ENCODE data around the gene TAAR2. TPM values are rescaled to one million over a fixed set of nuclear protein-coding genes. Genes with fewer than 3 reads are reported as not detected.
A peak's percentile ranks its signal among the peaks of the same experiment; 100 is the strongest.

Gene TAAR2
- total RNA-seq = not detected
- polyA plus RNA-seq = not detected
- long read RNA-seq, donor 1 = 0 reads
- long read RNA-seq, donor 2 = 0 reads

DNA sequence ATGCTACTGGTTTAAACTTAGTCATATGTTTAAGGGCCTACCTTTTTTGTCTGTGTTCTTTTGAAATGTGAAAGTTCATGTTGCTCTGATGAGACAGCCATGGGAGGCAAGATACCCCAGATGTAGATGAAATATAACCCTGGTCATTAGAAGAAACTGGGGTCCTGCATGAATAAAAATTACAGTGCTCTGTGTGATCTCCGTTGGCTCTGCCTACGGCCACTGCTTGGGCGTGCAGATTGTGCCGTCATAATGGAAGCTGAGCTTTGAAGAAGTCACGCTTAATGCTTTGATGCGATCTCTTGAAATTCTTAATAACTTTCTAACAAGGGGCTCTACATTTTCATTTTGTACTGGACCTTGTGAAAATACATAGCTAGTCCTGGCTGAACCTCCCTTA lies at the start of gene TAAR2:
TAAR2 (minus strand) TSS at position 101 of the 400 bp plus-strand sequence; CDS start at position 101, 0 bp downstream.
- no peaks in the 10 kb centered on the region for H3K4me1 ChIP-seq
- H3K36me3 ChIP-seq (ENCODE audit: insufficient read depth in 1 of 2, low read depth in 1 of 2) = no peaks in the 10 kb centered on the region
- no peak for DNase-seq
- H3K27me3 ChIP-seq (ENCODE audit: insufficient read depth in 3 of 3, low read length in 2 of 3) = no peaks in the 10 kb centered on the region
- intact Hi-C loops (cut with DNase I) = no loop called here
- no peak within 1 kb of the TSS for H3K4me3 ChIP-seq
- H3K27ac ChIP-seq = no peak within 1 kb of the TSS
- WGBS, 3 donors = 65 to 73% (median 68%) methylated on average over 6 of the region's 6 CpGs
- ATAC-seq = no peak
- TF ChIP-seq CTCF (IDR thresholded peaks at IDR 0.05) = no peak
- no peaks in the 10 kb centered on the region for H3K9me3 ChIP-seq

GRCh38 chr6:132673376-132674094 lies 49.5 kb upstream of the TAAR2 start:
- Histone ChIP-seq H3K27me3 (ENCODE audit: insufficient read depth in 3 of 3, low read length in 2 of 3) (peaks cover 0 to 2% (median 0%) of the 10 kb centered on the region in 3 donors), H3K9me3 (no peaks in the 10 kb centered on the region), H3K4me3 (no peak overlapping the region), H3K27ac (no peak overlapping the region), H3K36me3 (ENCODE audit: insufficient read depth in 1 of 2, low read depth in 1 of 2) (no peaks in the 10 kb centered on the region), H3K4me1 (no peaks in the 10 kb centered on the region)
- TF ChIP-seq CTCF (IDR thresholded peaks at IDR 0.05) = no peak
- DNase-seq (no peak), ATAC-seq (no peak)
- intact Hi-C loops (cut with DNase I) = loop anchor here in 1 of 2 donors (5.0 to 10.0 kb wide), 2 partner anchors 91 to 124 kb away; partner anchors contain the start of gene SLC18B1
- WGBS, 3 donors = 73 to 76% (median 75%) methylated on average over 10 of the region's 10 CpGs

- intact Hi-C loops (cut with DNase I) = loop anchor here in 1 of 2 donors (5.0 to 10.0 kb wide), 2 partner anchors 94 to 126 kb away; partner anchors contain the start of gene SLC18B1
- H3K36me3 ChIP-seq (ENCODE audit: insufficient read depth in 1 of 2, low read depth in 1 of 2) = no peaks in the 10 kb centered on the region
- no peaks in the 10 kb centered on the region for H3K9me3 ChIP-seq
- H3K27ac ChIP-seq = no peak overlapping the region
- 82 to 93% (median 90%) methylated on average over 1 of the region's 1 CpG for WGBS, 3 donors
- ATAC-seq (no peak), DNase-seq (no peak)
- no peak overlapping the region for H3K4me3 ChIP-seq
- no peaks in the 10 kb centered on the region for H3K4me1 ChIP-seq
- peaks cover 0 to 2% (median 0%) of the 10 kb centered on the region in 3 donors for H3K27me3 ChIP-seq (ENCODE audit: insufficient read depth in 3 of 3, low read length in 2 of 3)
- TF ChIP-seq CTCF (IDR thresholded peaks at IDR 0.05) = no peak
These were observed 47.2 kb upstream of the TAAR2 start for GRCh38 chr6:132671295-132671694.

- H3K4me1 ChIP-seq = no peaks in the 10 kb centered on the region
- no peak overlapping the region for H3K4me3 ChIP-seq
- peak; percentile 39 for TF ChIP-seq CTCF (IDR thresholded peaks at IDR 0.05)
- DNase-seq (no peak), ATAC-seq (peak in 2 of 4 donors; percentile 44 to 59)
- 7 to 11% (median 10%) methylated on average over 4 of the region's 4 CpGs for WGBS, 3 donors
- no peaks in the 10 kb centered on the region for H3K27me3 ChIP-seq (ENCODE audit: insufficient read depth in 3 of 3, low read length in 2 of 3)
- no peaks in the 10 kb centered on the region for H3K9me3 ChIP-seq
- no peak overlapping the region for H3K27ac ChIP-seq
- H3K36me3 ChIP-seq (ENCODE audit: insufficient read depth in 1 of 2, low read depth in 1 of 2) = no peaks in the 10 kb centered on the region
- intact Hi-C loops (cut with DNase I) = loop anchor here in 1 of 2 donors (5.0 to 10.0 kb wide), 2 partner anchors 95 to 128 kb away; partner anchors contain the start of gene SLC18B1
These were observed 45.7 kb upstream of the TAAR2 start for GRCh38 chr6:132669690-132670291.

Measured in psoas muscle (tissue), 8 donors.